ENCODE data around the gene LDLRAD3. TPM values are rescaled to one million over a fixed set of nuclear protein-coding genes. Genes with fewer than 3 reads are reported as not detected.

Gene LDLRAD3
- total RNA-seq, 1 donor from 2014 or later = 10.2 TPM

GRCh38 chr11:36053281-36053680 lies 109.4 kb downstream of the LDLRAD3 start:
- Histone ChIP-seq H3K36me3 (ENCODE audit: control insufficient read depth, insufficient read depth, low read length) (no peaks in the 10 kb centered on the region), H3K4me3 (ENCODE audit: low read depth, low read length) (no peak overlapping the region), H3K27me3 (ENCODE audit: control insufficient read depth, insufficient read depth, low read length) (no peaks in the 10 kb centered on the region)
- TF ChIP-seq CTCF (IDR thresholded peaks at IDR 0.05; ENCODE audit: insufficient read depth, low read length, poor library complexity, severe bottlenecking) = no peak
- DNase-seq (ENCODE audit: low read depth) = no peak

- no peak for DNase-seq (ENCODE audit: low read depth)
- no peak for TF ChIP-seq CTCF (IDR thresholded peaks at IDR 0.05; ENCODE audit: insufficient read depth, low read length, poor library complexity, severe bottlenecking)
These were observed 110.0 kb downstream of the LDLRAD3 start for GRCh38 chr11:36053862-36054261.

GRCh38 chr11:36054628-36055027 lies 110.8 kb downstream of the LDLRAD3 start:
- Histone ChIP-seq H3K36me3 (ENCODE audit: control insufficient read depth, insufficient read depth, low read length) (no peaks in the 10 kb centered on the region), H3K27me3 (ENCODE audit: control insufficient read depth, insufficient read depth, low read length) (no peaks in the 10 kb centered on the region), H3K4me3 (ENCODE audit: low read depth, low read length) (no peak overlapping the region)
- DNase-seq (ENCODE audit: low read depth) = no peak
- TF ChIP-seq CTCF (IDR thresholded peaks at IDR 0.05; ENCODE audit: insufficient read depth, low read length, poor library complexity, severe bottlenecking) = no peak

More at GRCh38 chr11:36053862-36054261, 110.0 kb downstream of the LDLRAD3 start:
- Histone ChIP-seq H3K27me3 (ENCODE audit: control insufficient read depth, insufficient read depth, low read length) (no peaks in the 10 kb centered on the region), H3K36me3 (ENCODE audit: control insufficient read depth, insufficient read depth, low read length) (no peaks in the 10 kb centered on the region), H3K4me3 (ENCODE audit: low read depth, low read length) (no peak overlapping the region)

GRCh38 chr11:36056160-36056751 lies 112.4 kb downstream of the LDLRAD3 start:
- Histone ChIP-seq H3K36me3 (ENCODE audit: control insufficient read depth, insufficient read depth, low read length) (no peaks in the 10 kb centered on the region), H3K27me3 (ENCODE audit: control insufficient read depth, insufficient read depth, low read length) (no peaks in the 10 kb centered on the region), H3K4me3 (ENCODE audit: low read depth, low read length) (no peak overlapping the region)
- TF ChIP-seq CTCF (IDR thresholded peaks at IDR 0.05; ENCODE audit: insufficient read depth, low read length, poor library complexity, severe bottlenecking) = peak; percentile 47
- DNase-seq (ENCODE audit: low read depth) = no peak

- Histone ChIP-seq H3K36me3 (ENCODE audit: control insufficient read depth, insufficient read depth, low read length) (no peaks in the 10 kb centered on the region), H3K4me3 (ENCODE audit: low read depth, low read length) (no peak overlapping the region), H3K27me3 (ENCODE audit: control insufficient read depth, insufficient read depth, low read length) (no peaks in the 10 kb centered on the region)
- TF ChIP-seq CTCF (IDR thresholded peaks at IDR 0.05; ENCODE audit: insufficient read depth, low read length, poor library complexity, severe bottlenecking) = no peak
- no peak for DNase-seq (ENCODE audit: low read depth)
These were observed 113.6 kb downstream of the LDLRAD3 start for GRCh38 chr11:36057379-36058042.

GRCh38 chr11:36059660-36060059 lies 115.8 kb downstream of the LDLRAD3 start:
- no peak for TF ChIP-seq CTCF (IDR thresholded peaks at IDR 0.05; ENCODE audit: insufficient read depth, low read length, poor library complexity, severe bottlenecking)

More at GRCh38 chr11:36059660-36060059, 115.8 kb downstream of the LDLRAD3 start:
- Histone ChIP-seq H3K36me3 (ENCODE audit: control insufficient read depth, insufficient read depth, low read length) (no peaks in the 10 kb centered on the region), H3K27me3 (ENCODE audit: control insufficient read depth, insufficient read depth, low read length) (no peaks in the 10 kb centered on the region), H3K4me3 (ENCODE audit: low read depth, low read length) (no peak overlapping the region)
- DNase-seq (ENCODE audit: low read depth) = no peak

Measured in kidney epithelial cell (primary cell).